Measurements from ENCODE around the gene LARGE1. TPM values are rescaled to one million over a fixed set of nuclear protein-coding genes. Genes with fewer than 3 reads are reported as not detected.

LARGE1 gene
- polyA plus RNA-seq, 3 donors from 2014 or later: 0.04 to 0.29 TPM; not detected in 1

- Mint-ChIP-seq H3K4me1 (peaks cover 13 to 18% of the 10 kb centered on the region in 2 donors), H3K4me3 (peak overlapping the region; percentile 31 to 55 (median 38)), H3K27me3 (ENCODE audit: low read depth in 3 of 3) (peaks cover 0 to 2% (median 0%) of the 10 kb centered on the region in 3 donors), H3K36me3 (no peaks in the 10 kb centered on the region), H3K9me3 (no peaks in the 10 kb centered on the region), H3K27ac (no peak overlapping the region)
- peak in 1 of 3 donors; percentile 2 for DNase-seq
Observed at GRCh38 chr22:33889748-33890147, 30.5 kb downstream of the LARGE1 start.

DNA sequence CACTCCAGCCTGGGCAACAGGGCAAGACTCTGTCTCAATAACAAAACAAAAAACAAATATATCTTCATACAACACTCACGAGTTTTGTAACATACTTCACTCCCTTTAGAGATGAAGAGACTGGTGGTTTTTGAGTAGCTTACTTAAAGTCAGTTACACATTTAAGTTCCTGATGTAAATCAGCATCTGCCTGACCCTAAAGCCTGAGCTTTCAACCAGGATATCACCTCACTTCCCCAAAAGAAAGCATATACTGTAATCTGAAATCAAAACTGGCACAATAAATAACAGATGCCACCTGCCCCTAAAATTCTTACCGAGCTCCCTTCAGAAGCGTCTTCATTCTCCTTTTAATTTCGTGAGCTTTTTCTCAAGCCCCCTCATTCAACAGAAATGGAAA lies 31.5 kb downstream of the LARGE1 start:
- Mint-ChIP-seq H3K36me3 (no peaks in the 10 kb centered on the region), H3K27me3 (ENCODE audit: low read depth in 3 of 3) (no peaks in the 10 kb centered on the region), H3K4me3 (peak overlapping the region in 1 of 5 donors; percentile 55), H3K9me3 (no peaks in the 10 kb centered on the region), H3K27ac (no peak overlapping the region), H3K4me1 (peaks cover 13 to 18% of the 10 kb centered on the region in 2 donors)
- no peak for DNase-seq

DNA sequence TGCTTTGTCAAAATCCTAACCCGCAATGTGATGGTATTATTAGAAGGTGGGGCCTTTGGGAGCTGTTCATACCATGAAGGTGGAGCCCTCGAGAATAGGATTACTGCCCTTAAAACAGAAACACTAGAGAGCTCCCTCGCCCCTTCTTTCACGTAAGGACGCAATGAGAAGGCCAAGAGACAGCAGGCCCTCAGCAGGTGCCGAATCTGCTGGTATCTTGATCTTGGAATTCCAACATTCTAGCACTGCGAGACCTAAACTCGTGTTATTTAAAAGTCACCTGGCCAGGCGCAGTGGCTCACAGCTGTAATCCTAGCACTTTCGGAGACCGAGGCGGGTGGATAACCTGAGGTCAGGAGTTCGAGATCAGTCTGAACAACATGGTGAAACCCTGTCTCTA lies 33.1 kb downstream of the LARGE1 start:
- peaks cover 13 to 18% of the 10 kb centered on the region in 2 donors for H3K4me1 Mint-ChIP-seq
- H3K9me3 Mint-ChIP-seq: peaks cover 0 to 3% (median 0%) of the 10 kb centered on the region in 6 donors
- no peaks in the 10 kb centered on the region for H3K36me3 Mint-ChIP-seq
- peaks cover 0 to 3% (median 0%) of the 10 kb centered on the region in 3 donors for H3K27me3 Mint-ChIP-seq (ENCODE audit: low read depth in 3 of 3)
- DNase-seq: no peak
- no peak overlapping the region for H3K4me3 Mint-ChIP-seq
- H3K27ac Mint-ChIP-seq: no peak overlapping the region

- H3K36me3 Mint-ChIP-seq: no peaks in the 10 kb centered on the region
- peaks cover 13 to 18% of the 10 kb centered on the region in 2 donors for H3K4me1 Mint-ChIP-seq
- H3K27me3 Mint-ChIP-seq (ENCODE audit: low read depth in 3 of 3): peaks cover 0 to 3% (median 0%) of the 10 kb centered on the region in 3 donors
- no peak overlapping the region for H3K4me3 Mint-ChIP-seq
- no peak overlapping the region for H3K27ac Mint-ChIP-seq
- H3K9me3 Mint-ChIP-seq: peaks cover 0 to 3% (median 0%) of the 10 kb centered on the region in 6 donors
- no peak for DNase-seq
Observed at GRCh38 chr22:33886696-33887095, 33.6 kb downstream of the LARGE1 start.

DNA sequence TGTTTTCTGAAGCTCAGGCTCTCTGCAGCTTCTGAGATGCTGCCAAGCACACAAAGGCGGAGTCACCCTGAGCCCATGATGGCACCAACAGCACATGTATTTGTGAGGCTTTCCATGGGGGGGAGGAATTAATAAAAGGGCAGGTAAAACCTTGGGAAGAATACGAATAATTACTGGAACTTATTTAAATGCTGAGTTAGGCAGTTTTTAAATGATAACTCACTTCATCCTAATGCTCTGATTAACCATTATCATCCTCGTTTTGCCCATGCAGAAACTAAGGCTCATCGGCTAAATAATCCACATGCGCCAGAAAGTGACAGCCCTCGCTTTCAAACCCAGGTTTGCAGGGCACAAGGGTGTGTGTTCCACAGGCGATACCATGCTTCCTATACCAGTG lies 35.4 kb downstream of the LARGE1 start:
- Mint-ChIP-seq H3K36me3 (no peaks in the 10 kb centered on the region), H3K27me3 (ENCODE audit: low read depth in 3 of 3) (peaks cover 0 to 4% (median 3%) of the 10 kb centered on the region in 3 donors), H3K9me3 (peaks cover 0 to 3% (median 0%) of the 10 kb centered on the region in 6 donors), H3K4me1 (peaks cover 8 to 11% of the 10 kb centered on the region in 2 donors), H3K27ac (no peak overlapping the region), H3K4me3 (no peak overlapping the region)
- no peak for DNase-seq

- no peak overlapping the region for H3K4me3 Mint-ChIP-seq
- no peak overlapping the region for H3K27ac Mint-ChIP-seq
- no peak for DNase-seq
- H3K9me3 Mint-ChIP-seq: peaks cover 0 to 3% (median 0%) of the 10 kb centered on the region in 6 donors
- peaks cover 0 to 4% (median 3%) of the 10 kb centered on the region in 3 donors for H3K27me3 Mint-ChIP-seq (ENCODE audit: low read depth in 3 of 3)
- H3K36me3 Mint-ChIP-seq: no peaks in the 10 kb centered on the region
- peaks cover 5% of the 10 kb centered on the region in 2 donors for H3K4me1 Mint-ChIP-seq
Observed at GRCh38 chr22:33883961-33884808, 36.1 kb downstream of the LARGE1 start.

DNA sequence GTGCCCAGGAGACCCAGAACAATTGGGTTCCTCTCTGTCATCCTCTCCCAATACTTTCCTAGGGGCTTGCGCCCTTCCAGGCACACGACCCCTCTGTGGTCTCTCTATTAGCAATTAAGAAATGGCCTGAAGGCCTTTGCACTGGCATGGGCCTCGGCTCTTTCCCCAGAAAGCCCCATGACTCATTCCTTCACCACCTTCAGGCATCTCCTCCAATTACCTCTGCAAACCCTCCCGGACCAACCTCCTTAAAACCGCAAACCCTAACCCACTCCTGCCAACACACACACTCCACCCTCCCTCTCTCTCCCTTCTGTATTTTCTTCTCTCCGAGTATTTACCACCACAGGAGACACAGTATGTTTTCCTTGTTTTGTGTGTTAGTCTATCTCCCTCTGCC lies 36.7 kb downstream of the LARGE1 start:
- no peak overlapping the region for H3K4me3 Mint-ChIP-seq
- peaks cover 0 to 4% (median 3%) of the 10 kb centered on the region in 3 donors for H3K27me3 Mint-ChIP-seq (ENCODE audit: low read depth in 3 of 3)
- no peak for DNase-seq
- no peaks in the 10 kb centered on the region for H3K4me1 Mint-ChIP-seq
- H3K27ac Mint-ChIP-seq: no peak overlapping the region
- H3K9me3 Mint-ChIP-seq: peaks cover 0 to 3% (median 0%) of the 10 kb centered on the region in 6 donors
- no peaks in the 10 kb centered on the region for H3K36me3 Mint-ChIP-seq

- Mint-ChIP-seq H3K4me3 (no peak overlapping the region), H3K36me3 (no peaks in the 10 kb centered on the region), H3K9me3 (peaks cover 0 to 3% (median 0%) of the 10 kb centered on the region in 6 donors), H3K27ac (no peak overlapping the region), H3K4me1 (no peaks in the 10 kb centered on the region), H3K27me3 (ENCODE audit: low read depth in 3 of 3) (peaks cover 0 to 4% (median 3%) of the 10 kb centered on the region in 3 donors)
- DNase-seq: no peak
Observed at GRCh38 chr22:33882991-33883390, 37.3 kb downstream of the LARGE1 start.

GRCh38 chr22:33880986-33881385 lies 39.3 kb downstream of the LARGE1 start:
- Mint-ChIP-seq H3K27me3 (ENCODE audit: low read depth in 3 of 3) (peaks cover 0 to 6% (median 4%) of the 10 kb centered on the region in 3 donors), H3K4me1 (no peaks in the 10 kb centered on the region), H3K36me3 (no peaks in the 10 kb centered on the region), H3K9me3 (peaks cover 0 to 3% (median 0%) of the 10 kb centered on the region in 6 donors), H3K27ac (no peak overlapping the region), H3K4me3 (no peak overlapping the region)
- no peak for DNase-seq

DNA sequence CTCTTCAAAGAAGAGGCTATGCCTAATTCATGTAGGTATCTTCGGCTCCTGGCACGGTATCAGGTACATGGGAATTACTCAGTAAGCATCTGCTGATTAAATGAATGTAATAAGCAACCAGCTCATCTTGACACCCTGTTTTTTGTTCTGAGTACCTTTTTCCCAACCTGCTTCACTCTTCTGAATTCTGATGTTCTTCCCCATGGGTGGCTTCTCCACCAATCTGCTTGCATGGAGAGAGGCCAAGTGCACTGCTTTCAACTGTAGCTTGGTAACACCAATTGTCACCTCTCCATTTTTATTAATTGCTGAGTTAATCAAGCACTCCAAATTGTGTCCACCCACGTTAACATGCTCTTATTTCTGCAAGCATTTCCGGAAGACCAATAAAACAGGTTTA lies 40.5 kb downstream of the LARGE1 start:
- no peaks in the 10 kb centered on the region for H3K4me1 Mint-ChIP-seq
- no peak overlapping the region for H3K4me3 Mint-ChIP-seq
- peaks cover 0 to 3% (median 0%) of the 10 kb centered on the region in 6 donors for H3K9me3 Mint-ChIP-seq
- H3K27ac Mint-ChIP-seq: no peak overlapping the region
- no peak for DNase-seq
- peaks cover 0 to 6% (median 4%) of the 10 kb centered on the region in 3 donors for H3K27me3 Mint-ChIP-seq (ENCODE audit: low read depth in 3 of 3)
- no peaks in the 10 kb centered on the region for H3K36me3 Mint-ChIP-seq

- Mint-ChIP-seq H3K9me3 (peaks cover 0 to 3% (median 0%) of the 10 kb centered on the region in 6 donors), H3K4me3 (no peak overlapping the region), H3K27me3 (ENCODE audit: low read depth in 3 of 3) (peaks cover 0 to 3% (median 0%) of the 10 kb centered on the region in 3 donors), H3K27ac (no peak overlapping the region), H3K36me3 (no peaks in the 10 kb centered on the region), H3K4me1 (no peaks in the 10 kb centered on the region)
- DNase-seq: no peak
Observed at GRCh38 chr22:33875316-33875715, 45.0 kb downstream of the LARGE1 start.

GRCh38 chr22:33874206-33874605 lies 46.1 kb downstream of the LARGE1 start:
- peaks cover 0 to 3% (median 0%) of the 10 kb centered on the region in 6 donors for H3K9me3 Mint-ChIP-seq
- no peak overlapping the region for H3K27ac Mint-ChIP-seq
- H3K27me3 Mint-ChIP-seq (ENCODE audit: low read depth in 3 of 3): peaks cover 0 to 3% (median 0%) of the 10 kb centered on the region in 3 donors
- DNase-seq: no peak
- no peaks in the 10 kb centered on the region for H3K36me3 Mint-ChIP-seq
- H3K4me1 Mint-ChIP-seq: no peaks in the 10 kb centered on the region
- no peak overlapping the region for H3K4me3 Mint-ChIP-seq

DNA sequence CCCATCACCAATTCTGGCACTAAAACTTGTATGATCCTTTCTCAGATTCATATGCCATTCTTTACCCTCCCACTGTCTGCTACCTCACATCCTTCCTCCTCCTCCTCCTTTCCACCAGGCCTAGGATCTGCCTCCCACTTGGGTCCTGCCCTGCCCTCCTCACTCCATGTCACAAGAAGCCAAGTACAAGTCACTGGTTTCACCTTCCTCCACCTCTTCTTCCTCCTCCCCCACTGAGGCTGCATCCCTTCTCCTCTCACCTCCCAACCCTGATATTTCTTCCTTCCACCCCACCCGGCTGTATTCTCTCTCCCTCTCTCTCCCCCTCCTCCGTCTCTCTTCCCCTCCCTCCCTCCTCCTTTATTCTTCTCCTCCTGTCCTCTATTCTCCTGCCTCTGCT lies 46.6 kb downstream of the LARGE1 start:
- H3K27ac Mint-ChIP-seq: no peak overlapping the region
- H3K4me3 Mint-ChIP-seq: no peak overlapping the region
- H3K36me3 Mint-ChIP-seq: no peaks in the 10 kb centered on the region
- no peaks in the 10 kb centered on the region for H3K4me1 Mint-ChIP-seq
- H3K9me3 Mint-ChIP-seq: peaks cover 0 to 3% (median 0%) of the 10 kb centered on the region in 6 donors
- no peak for DNase-seq
- peaks cover 0 to 3% (median 0%) of the 10 kb centered on the region in 3 donors for H3K27me3 Mint-ChIP-seq (ENCODE audit: low read depth in 3 of 3)

GRCh38 chr22:33873186-33873585 lies 47.1 kb downstream of the LARGE1 start:
- Mint-ChIP-seq H3K27ac (no peak overlapping the region), H3K4me1 (no peaks in the 10 kb centered on the region), H3K4me3 (no peak overlapping the region), H3K36me3 (no peaks in the 10 kb centered on the region), H3K9me3 (peaks cover 0 to 3% (median 0%) of the 10 kb centered on the region in 6 donors), H3K27me3 (ENCODE audit: low read depth in 3 of 3) (peaks cover 0 to 3% (median 0%) of the 10 kb centered on the region in 3 donors)
- DNase-seq: no peak

All from immature natural killer cell (primary cell).